Stimulated activated CD8-positive, alpha-beta memory T cell treated with anti-CD3 and anti-CD28 coated beads, Interleukin-12 subunit alpha, Interleukin-12 subunit beta, amount 100 ng/mL, for 1 hour (primary cell): Measurements from ENCODE around the gene CCDC102B.
"Not testable (repeated sequence)": the region's sequence is repeated elsewhere in the genome, so short reads cannot be mapped to it uniquely, and the experiment has no call there.

Experiments
- DNase-seq: peaks from one replicate; pipeline ENCODE4 v3.0.0-alpha.2; 2020; ENCODE audit warnings: low read depth

The CCDC102B gene

GRCh38 chr18:68830256-68831045 lies 32.6 kb downstream of the CCDC102B start:
- DNase-seq: no peak

- DNase-seq: no peak
These were observed 35.9 kb downstream of the CCDC102B start for GRCh38 chr18:68833756-68834155.

GRCh38 chr18:68837665-68838451 lies 40.0 kb downstream of the CCDC102B start:
- no peak for DNase-seq

GRCh38 chr18:68839701-68840100 lies 41.8 kb downstream of the CCDC102B start:
- no peak for DNase-seq

GRCh38 chr18:68840554-68841263 lies 42.8 kb downstream of the CCDC102B start:
- DNase-seq: no peak

GRCh38 chr18:68841301-68841700 lies 43.4 kb downstream of the CCDC102B start:
- no peak for DNase-seq

GRCh38 chr18:68842951-68843350 lies 45.1 kb downstream of the CCDC102B start:
- no peak for DNase-seq

- no peak for DNase-seq
These were observed 45.7 kb downstream of the CCDC102B start for GRCh38 chr18:68843473-68844089.

GRCh38 chr18:68847219-68847837 lies 49.4 kb downstream of the CCDC102B start:
- no peak for DNase-seq

- no peak for DNase-seq
These were observed 50.4 kb downstream of the CCDC102B start for GRCh38 chr18:68848242-68848641.

GRCh38 chr18:68854786-68855391 lies 57.0 kb downstream of the CCDC102B start:
- no peak for DNase-seq

- DNase-seq: no peak
These were observed 57.6 kb downstream of the CCDC102B start for GRCh38 chr18:68855491-68855890.

GRCh38 chr18:68861365-68861764 lies 63.5 kb downstream of the CCDC102B start:
- DNase-seq: no peak

- no peak for DNase-seq
These were observed 67.1 kb downstream of the CCDC102B start for GRCh38 chr18:68865021-68865420.

GRCh38 chr18:68865503-68865902 lies 67.6 kb downstream of the CCDC102B start:
- no peak for DNase-seq

GRCh38 chr18:68873003-68873402 lies 75.1 kb downstream of the CCDC102B start:
- DNase-seq: no peak

GRCh38 chr18:68874361-68874760 lies 76.5 kb downstream of the CCDC102B start:
- no peak for DNase-seq

GRCh38 chr18:68879947-68880346 lies 82.1 kb downstream of the CCDC102B start:
- not testable (repeated sequence) for DNase-seq

- no peak for DNase-seq
These were observed 89.5 kb downstream of the CCDC102B start for GRCh38 chr18:68887410-68887809.

- no peak for DNase-seq
These were observed 95.5 kb downstream of the CCDC102B start for GRCh38 chr18:68893354-68893753.

- DNase-seq: no peak
These were observed 99.4 kb downstream of the CCDC102B start for GRCh38 chr18:68897286-68897685.
